Inflammatory macrophage (primary cell): ENCODE measurements around the gene KRTCAP2.
"Not testable (repeated sequence)": the region's sequence is repeated elsewhere in the genome, so short reads cannot be mapped to it uniquely, and the experiment has no call there.

Experiments used
- DNase-seq, 2 donors: peaks; one replicate each; pipeline ENCODE4 v3.0.0-alpha.2; 2020 to 2022

Gene KRTCAP2

DNA sequence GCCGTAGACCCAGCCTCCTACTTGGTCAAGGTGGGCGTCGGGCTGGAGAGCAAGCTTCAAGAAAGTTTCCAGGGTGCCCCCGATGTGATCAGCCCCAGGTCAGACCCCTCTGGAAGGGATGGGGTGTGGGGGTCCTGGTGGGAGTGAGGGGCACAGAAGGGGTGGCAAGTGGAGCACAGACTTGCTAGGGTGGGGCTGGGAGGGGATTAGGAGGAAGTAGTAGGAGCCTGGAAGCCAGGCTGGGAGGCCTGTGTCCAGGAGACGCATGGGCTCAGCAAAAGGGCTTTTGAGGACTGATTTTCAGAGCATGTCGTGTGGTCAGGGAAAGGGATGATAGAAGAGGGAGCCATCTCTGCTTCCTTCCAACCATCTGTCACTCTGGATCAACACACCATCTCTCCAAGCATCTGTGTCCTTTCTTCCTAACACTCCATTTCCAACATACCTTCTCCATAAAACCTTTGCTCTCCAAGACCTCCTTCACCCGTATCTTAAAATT is 9.0 kb upstream of the KRTCAP2 start:
- DNase-seq: no peak

- no peak for DNase-seq
Observed at GRCh38 chr1:155181371-155182051, 8.4 kb upstream of the KRTCAP2 start.

- DNase-seq: no peak
Observed at GRCh38 chr1:155179112-155180031, 6.3 kb upstream of the KRTCAP2 start.

DNA sequence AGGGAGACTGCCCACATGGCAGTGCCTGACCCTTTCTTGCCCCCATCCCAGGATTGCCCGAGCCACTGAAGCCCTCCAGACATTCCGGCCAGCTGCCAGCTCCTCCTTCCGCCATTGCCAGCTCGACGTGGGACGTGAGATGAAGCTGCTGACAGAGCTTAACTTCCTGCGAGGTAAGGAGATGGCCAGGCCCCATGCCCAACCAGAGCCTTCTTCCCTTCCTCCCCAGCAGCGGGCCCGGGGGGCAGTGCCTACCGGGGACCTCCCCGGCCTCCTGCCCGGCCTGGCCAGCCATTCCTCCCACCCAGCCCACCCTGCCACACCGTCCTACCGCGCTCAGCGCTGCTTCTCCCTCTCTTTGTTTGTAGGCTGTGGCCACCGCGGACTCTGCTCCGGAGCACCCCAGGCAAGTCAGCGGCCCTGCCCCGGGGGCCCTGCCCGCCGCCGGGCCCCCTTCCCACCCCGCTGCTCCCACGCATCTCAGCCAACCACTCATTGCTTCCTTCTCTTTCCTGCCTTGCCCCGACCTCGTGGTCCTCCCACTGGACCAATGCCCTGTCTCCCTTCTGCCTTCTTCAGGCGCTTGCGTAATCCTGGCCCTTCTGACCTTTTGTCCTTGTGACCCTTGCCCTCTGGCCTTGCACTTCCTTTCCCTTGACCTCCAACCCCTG is 5.5 kb upstream of the KRTCAP2 start:
- peak; percentile 91 to 94 for DNase-seq

- no peak for DNase-seq
Observed at GRCh38 chr1:155177918-155178281, 4.8 kb upstream of the KRTCAP2 start.

GRCh38 chr1:155177192-155177917 is 4.3 kb upstream of the KRTCAP2 start:
- no peak for DNase-seq

GRCh38 chr1:155176544-155177071 is 3.5 kb upstream of the KRTCAP2 start:
- peak; percentile 83 to 87 for DNase-seq

- peak; percentile 30 to 39 for DNase-seq
Observed at GRCh38 chr1:155175927-155176371, 2.8 kb upstream of the KRTCAP2 start.

- no peak for DNase-seq
Observed at GRCh38 chr1:155175281-155175926, 2.3 kb upstream of the KRTCAP2 start.

GRCh38 chr1:155174324-155175280 is 1.5 kb upstream of the KRTCAP2 start:
- no peak for DNase-seq

- no peak for DNase-seq
Observed at GRCh38 chr1:155173478-155174323, 597 bp upstream of the KRTCAP2 start, which contains the start of gene TRIM46. Gene TRIM46 (plus strand): TSS chr1:155173849. CDS start chr1:155173967, 118 bp downstream.

GRCh38 chr1:155171836-155172731 is 1.0 kb downstream of the KRTCAP2 start:
- DNase-seq: no peak

DNA sequence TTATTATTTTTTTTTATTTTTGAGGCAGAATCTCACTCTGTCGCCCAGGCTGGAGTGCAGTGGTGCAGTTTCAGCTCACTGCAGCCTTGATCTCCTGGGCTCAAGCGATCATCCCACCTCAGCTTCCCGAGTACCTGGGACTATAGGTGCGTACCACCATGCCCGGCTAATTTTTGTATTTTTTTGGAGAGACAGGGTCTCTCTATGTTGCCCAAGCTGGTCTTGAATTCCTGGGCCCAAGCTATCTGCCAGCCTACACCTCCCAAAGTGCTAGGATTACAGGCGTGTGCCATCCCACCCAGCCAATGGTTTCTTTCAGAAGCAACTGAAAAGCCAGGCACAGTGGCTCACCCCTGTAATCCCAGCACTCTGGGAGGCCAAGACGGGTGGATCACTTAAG is 2.3 kb downstream of the KRTCAP2 start:
- DNase-seq: no peak

GRCh38 chr1:155170101-155170785 is 2.9 kb downstream of the KRTCAP2 start:
- DNase-seq: no peak

GRCh38 chr1:155169541-155169940 is 3.6 kb downstream of the KRTCAP2 start:
- DNase-seq: no peak

- DNase-seq: no peak
Observed at GRCh38 chr1:155168456-155169210, 4.5 kb downstream of the KRTCAP2 start.

DNA sequence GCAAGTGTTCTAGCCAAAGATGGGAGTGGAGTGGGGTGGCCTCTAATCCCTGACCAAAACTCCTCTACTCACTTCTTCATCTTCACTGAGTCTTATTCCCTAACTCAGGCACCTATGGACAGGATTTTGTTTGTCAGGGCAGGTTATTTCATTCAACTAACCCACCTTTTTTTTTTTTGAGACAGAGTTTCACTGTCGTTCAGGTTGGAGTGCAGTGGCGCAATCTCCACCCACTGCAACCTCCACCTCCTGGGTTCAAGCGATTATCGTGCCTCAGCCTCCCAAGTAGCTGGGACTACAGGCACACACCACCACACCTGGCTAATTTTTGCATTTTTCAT is 5.0 kb downstream of the KRTCAP2 start:
- not testable (repeated sequence) for DNase-seq
